OCI-M2 (cell line): ENCODE results near the gene CD79B.

ENCODE experiments used
- DNase-seq: peaks from one replicate; lab custom pipeline; 2025; ENCODE audit not compliant: unreplicated experiment; lab: John Stamatoyannopoulos, UW

CD79B gene

DNA sequence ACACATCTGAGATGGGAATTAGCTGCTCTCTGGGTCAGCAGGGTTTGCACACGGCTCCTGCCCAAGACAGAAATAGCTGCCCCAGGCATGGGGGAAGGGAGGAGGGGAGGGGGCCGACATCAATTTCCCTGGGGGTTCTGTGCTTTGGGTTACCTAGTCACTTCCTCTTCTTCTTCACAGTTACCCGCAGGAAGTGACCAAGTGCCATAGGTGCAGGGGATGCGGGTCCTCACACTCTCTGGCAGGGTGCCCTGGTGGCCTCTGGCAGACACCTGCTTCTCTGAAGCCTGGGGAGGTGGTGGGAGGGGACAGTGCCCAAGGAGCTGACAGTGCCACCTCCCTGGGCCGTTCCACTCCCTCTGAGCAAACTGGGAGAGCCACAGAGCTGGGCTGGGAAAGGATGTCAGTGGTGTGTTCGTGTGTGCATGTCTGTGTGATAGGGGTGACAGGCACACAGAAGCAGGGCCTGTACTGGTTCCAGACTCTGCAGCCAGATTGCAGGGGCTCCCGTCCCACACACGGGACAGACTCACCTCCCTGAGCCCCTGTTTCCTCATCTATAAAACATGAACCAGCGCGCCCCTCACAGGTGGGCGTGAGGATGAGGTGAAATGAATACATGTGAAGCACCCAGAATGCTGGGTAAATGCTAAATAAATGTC is 22.4 kb upstream of the CD79B start:
- no peak for DNase-seq

DNA sequence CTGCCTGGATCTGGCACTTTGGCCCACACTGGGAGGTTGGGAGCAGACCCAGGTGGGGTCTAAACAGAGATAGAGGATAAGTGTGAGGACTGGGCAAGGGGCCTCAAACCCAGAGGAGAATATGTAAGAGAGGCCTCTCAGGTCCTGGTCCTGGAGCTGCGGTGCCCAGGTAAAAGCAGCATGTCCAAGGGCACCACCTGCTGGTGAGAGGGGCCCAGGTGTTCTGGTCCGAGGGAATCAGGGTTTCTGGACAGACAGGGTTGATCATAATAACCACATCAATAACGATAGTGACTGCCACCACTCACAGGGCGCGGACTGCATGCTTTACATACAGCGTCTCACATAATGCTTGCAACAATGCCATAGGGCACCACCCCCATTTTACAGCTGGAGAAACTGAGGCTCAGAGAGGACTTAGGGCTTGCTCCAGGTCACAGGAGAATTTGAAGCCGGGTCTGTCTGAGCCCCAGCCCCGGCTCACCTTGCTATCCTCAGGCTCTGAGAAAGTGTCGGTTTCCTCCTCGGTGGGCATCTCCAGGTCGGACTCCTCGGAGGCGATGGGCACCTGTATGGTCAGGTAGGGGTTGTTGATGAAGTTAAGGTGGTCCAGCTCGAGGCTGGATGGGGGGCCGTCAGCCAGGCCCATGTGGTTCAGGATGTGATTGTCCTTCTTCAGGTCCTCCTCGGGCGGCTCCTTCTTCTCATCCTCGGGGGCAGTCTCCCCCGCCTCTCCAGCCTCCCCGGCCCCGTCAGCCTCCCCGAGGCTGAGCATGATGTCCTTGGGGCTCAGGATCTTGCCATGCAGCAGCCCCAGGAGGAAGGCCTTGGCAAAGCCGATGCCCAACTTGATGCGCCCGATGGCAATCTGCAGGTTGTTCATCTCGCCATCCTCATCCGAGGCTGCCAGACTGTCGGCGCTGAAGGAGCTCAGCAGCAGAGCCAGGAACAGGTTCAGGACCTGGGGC is 19.1 kb upstream of the CD79B start:
- no peak for DNase-seq

DNA sequence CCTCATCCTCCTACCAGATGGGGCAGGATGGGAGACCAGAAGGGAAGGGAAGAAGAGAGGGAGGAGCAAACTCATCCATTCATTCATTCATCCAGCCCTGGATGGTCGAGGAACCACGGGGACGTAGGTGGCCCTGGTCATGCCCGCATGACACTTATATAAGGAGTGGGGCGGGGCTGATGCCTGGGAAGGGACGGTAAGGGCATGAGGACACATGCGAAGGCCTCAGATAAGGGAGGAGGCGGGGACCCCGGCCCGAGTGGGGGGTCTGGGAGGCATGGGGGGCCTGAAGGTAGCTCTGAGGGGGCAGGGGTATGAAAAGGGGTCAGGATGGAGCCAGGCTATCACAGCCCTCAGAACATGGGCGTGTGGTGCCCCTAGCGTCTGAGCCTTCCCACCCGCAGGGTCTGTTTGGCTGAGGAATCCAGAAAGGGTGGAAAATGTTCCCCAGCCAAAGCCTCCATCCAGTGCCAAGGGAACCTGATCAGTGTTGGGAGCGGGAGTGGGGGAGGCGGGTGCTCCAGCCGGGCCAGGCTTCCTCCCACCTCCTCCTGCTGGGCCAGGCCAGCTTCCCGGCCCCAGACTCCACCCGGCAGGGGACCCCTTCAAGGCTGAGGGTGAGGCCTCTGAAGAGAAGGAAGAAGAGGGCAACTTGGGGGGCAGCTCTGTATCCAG is 17.6 kb upstream of the CD79B start:
- no peak for DNase-seq

DNA sequence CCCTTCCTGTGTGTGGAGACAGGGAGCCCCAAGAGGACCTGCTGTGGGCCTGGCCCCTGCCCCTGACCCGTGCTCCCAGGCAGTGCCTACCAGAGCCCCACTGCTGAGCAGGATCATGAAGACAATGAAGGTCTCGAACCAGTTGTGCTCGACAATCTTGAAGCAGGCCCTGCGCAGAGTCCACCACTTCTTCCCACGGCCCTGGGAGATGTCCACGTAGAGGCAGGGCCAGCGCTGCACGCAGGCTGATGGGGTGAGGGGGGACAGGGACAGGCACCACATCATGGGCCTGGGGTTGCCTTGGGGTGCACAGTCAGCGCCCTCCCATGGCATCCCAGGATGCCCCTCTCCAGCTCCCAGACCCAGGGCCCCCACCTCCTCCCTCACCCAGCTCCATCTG is 16.4 kb upstream of the CD79B start:
- no peak for DNase-seq

DNA sequence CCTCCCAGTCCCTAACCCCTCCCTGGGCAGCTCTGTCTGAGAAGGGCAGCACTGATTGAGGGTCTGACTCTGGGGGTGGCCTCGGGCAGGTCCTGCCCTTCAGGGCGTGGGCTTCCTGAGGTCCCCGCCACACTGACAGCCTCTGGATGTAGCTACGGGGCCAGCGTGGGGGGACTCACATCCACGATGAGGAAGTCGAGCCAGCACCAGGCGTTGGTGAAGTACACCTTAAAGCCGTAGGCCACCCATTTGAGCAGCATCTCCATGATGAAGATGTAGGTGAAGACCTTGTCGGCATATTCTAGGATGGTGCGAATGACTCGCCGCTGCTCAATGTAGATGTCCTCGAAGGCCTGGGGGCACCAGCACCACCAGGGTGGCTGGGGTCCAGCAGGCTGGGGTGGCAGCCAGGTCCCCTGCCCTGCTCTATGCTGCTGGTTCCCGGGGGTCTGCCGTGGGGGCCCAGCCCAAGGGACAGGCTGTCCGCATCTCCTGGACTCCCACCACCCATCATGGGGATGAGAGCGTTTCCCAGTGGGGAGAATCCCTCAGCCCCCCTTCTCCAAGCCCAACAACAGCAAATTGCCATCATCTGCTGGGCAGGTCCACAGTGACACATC is 15.7 kb upstream of the CD79B start:
- DNase-seq, result no peak

DNA sequence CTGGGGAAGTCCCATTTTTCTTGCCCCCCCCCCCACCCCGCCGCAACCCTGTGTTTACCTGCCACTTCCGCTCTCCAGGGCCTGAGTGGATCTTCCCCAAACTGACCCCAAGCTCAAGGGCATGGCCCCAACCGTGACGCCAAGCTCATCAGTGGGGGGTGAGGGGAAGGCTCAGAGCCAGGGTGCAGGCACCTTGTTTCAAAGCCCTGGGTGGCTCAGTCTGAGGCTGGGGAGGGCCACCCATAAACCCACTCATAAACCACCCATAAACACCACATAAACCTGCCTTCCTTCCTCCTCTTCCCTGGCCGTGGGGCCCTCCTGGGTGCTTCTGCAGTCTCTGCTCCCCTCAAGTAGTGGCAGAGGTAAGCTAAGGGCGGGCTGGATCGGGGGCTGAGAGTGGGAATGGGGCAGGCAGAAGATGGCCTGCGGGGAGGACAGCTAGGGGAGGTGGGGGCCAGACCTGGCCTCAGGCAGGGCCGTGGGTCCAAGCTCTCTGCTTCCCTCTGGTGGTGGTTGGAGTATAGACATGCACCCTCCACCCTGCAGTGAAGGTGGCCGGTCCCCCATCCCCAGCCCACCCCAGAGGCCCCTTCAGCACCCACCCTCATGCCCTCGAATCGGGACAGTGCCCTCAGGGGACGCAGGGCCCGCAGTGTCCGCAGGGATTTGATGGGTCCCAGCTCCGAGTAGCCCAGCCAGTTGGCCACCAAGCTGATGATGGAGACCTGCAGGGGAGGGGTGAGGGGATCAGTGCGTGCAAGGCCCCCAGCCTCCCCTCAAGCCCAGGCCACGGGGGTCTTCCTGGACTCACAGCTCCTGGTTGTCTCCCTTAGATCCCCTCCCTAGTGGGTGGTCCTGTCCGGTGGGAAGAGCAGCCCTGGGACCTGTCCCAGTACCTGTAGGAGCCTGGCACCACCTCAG is 14.6 kb upstream of the CD79B start:
- DNase-seq, result no peak

DNA sequence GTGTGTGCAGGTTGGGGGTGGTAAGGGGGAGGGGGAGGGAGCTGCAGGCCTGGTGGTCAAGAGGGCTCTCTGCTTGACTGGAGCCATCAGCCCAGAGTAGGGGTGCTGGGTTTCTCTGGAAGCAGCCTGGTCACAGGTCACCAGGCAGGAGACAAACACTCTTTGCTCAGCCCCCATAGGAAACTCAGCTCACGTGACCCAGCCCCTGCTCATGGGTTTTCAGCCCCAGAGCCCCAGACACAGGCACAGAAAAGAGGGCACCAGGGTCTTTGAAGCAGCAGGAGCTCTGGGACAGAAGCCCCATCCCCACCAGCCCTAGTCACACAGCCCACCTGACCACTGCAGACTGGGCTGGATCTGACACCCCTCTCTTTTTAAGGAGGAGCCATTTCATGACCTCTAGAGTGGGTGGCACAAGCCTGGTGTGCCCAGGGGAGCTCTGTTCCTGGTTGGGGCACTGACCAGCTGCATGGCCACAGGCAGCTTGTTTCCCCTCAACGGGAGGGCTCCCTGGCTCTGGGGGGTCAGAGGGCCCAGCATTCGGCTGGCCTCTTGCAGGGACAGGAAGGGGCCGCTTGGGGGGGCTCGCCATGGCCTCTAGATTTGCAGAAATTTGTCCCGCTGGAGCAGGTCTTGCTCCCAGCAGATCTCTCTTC is 13.8 kb upstream of the CD79B start:
- DNase-seq, result no peak

DNA sequence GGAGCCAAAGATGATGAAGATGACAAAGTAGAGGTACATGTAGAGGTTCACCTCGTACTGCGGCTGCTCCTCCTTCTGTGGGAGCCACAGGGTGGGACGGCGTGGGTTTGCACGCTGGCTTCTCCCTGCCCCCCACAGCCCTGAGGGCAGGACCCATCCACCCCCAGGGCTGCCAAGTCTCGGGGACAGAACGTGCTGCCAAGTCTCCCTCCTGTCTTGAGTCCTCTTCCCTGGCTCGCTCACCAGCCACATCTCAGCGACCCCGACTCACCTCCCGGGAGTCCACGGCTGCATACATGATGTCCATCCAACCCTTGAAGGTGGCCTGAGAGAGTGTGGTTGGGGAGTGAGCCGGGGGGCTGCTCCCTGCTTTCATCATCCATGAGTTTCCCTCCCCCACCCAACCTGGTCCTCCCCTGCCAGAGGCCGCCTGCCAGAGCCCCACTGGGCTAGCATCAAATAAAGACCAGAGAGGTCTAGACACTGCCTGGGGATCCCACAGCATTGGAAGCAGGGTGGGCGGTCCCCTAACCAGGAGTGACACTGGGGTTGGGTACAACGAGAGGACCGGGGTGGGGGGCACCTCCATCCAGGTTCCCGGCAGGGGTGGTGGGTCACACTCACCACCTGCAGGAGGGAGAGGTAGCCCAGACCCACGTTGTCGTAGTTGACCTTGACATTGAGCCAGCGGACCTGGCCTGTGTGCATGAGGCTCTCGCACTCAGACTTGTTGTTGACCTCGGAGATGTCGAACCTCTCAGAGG is 12.8 kb upstream of the CD79B start:
- DNase-seq, result no peak

DNA sequence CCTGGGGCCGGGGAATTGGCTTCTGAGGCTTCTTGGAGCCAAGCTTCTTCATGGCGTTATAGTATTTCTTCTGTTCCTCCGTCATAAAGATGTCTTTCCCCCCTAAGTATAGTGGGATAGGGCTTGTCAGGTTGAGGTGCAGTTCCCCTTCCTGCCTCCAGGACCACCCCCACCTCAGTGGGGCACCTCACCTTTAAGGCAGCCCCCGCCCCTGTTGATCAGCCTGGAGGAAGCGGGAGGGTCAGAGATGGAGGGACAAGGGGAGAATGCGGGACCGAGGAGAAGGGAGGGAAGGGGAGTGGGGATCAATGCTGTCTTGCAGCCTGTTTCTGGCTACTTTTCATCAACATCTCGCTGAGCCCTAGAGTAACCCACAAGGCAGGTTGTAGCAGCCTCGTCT is 11.6 kb upstream of the CD79B start:
- no peak for DNase-seq

DNA sequence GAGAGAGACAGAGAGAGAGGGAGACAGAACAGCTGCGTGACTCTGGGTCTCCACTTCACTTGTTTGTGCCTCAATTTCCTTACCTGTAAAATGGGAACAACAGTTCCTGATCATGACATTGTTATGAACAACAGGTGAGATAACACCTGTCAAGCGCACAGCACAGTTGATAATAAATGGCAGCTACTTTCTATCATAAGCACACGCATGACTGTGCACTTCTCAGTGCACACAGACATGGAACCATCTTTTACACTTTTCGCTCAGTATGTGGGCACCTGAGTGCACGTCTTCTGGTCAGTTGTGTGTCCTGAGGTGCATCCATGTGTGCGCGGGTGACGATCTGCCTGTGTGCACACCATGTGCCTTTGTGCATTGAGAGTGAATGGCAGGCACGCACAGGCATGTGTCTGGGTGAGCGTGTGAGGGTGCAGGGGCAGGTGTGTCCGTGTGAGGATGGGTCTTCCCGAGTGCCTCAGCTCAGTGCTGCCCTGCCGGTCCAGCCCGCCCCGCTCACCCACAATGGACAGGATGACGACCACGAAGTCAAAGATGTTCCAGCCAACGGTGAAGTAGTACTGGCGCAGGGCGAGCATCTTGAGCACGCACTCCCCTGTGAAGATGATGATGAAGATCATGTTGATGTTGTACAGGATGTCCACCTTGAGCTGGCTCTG is 10.3 kb upstream of the CD79B start:
- DNase-seq, result no peak

DNA sequence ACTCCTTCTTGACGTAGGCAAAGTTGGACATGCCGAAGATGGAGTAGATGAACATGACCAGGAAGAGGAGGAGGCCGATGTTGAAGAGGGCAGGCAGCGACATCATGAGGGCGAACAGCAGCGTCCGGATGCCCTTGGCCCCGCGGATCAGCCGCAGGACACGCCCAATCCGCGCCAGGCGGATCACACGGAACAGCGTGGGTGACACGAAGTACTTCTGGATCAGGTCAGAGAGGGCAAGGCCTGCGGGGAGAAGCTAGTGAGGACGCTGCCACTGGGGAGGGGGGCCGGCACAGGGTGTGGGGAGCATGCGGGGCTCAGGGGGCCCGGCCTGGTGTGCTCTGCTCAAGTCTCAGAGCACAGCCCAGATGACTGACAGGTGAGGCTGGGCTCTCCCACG is 9.6 kb upstream of the CD79B start:
- DNase-seq, result no peak

DNA sequence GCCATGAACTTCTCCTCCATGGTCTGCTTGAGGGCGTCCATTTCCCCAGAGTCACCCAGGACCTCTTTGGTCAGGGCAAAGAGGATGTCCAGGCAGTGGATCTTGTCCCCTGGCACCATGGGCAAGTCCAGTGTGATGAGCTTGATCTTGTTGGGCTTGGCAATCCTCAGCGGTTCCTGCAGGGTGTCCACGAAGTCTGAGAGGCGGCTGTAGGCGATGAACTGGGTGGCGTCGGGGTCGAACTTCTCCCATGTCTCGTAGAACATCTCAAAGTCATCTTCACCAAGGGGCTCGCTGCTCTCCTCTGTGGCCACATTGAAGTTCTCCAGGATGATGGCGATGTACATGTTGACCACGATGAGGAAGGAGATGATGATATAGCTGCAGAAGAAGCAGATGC is 9.0 kb upstream of the CD79B start:
- DNase-seq, result no peak

DNA sequence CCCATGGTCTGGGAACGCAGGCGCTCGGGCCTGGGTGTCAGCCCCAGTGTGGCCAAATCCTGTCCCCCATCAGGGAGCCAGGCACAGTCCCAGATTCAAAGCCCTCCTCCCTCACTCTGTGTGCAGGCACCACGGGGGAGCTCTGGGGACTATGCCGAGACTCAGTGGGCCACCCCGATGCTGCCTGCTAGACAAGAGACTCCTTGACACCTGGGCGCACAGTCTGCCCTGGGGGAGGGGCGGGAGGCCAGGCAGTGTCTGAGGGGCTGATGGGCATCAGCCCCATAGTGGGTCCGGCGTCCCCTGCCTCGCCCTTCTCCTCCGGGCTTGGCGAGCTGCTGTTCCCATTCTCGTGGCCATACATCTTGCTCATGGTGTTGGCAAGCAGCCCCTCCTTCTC is 8.5 kb upstream of the CD79B start:
- no peak for DNase-seq

DNA sequence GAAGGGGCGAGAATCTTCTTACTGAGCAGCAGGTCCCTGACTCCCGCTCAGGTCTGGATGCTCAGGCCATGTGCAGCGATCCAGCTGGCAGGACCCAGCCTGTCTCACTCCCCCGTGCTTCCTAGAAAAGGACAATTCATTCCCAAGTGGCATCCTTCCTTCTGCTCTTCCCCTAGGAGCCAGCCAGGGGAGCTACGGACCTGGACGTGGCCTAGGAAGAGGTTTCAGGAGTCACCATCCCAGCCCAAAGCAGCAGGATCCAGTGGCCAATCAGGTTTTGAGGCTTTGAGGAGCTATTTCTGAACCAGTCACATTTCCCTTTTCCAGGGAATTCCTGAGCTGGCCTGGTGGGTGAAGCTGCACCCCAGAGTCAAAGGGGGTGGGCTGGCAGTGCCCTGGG is 7.8 kb upstream of the CD79B start:
- DNase-seq, result no peak

DNA sequence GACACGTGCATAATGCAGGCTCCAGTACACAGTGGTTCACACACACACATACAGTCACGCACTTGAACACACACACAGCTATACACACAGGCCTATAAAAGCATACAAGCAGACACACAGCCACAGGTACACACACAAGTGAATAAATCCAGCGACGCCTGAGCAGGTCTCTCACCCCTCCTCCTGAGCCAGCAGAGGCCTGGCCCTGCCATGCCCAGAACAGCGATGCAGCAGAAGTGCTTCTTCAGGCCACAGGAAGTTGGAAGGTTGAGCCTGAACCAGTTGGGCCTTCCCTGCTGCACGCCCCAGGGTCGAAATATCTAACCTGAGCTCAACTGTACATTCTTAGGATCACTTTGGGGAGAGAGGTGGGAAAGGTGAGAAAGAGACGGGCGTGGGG is 7.3 kb upstream of the CD79B start:
- no peak for DNase-seq

DNA sequence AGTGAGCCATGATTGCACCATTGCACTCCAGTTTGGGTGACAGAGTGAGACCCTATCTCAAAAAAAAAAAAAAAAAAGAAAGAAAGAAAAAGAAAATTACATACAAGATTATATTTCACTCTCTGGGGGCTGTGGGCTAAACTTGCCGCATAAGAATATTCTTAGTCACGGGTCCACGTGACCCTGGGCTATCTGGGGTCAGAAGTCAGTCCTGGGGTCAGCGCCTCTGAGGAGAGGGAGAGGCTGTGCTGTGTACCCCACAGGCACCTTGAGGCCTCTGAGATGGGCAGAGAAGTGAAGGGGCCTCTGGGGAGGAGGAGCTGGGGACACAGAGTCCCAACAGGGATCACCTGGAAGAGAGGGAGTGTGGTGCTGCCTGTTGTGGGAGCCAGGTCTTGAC is 5.8 kb upstream of the CD79B start:
- no peak for DNase-seq

DNA sequence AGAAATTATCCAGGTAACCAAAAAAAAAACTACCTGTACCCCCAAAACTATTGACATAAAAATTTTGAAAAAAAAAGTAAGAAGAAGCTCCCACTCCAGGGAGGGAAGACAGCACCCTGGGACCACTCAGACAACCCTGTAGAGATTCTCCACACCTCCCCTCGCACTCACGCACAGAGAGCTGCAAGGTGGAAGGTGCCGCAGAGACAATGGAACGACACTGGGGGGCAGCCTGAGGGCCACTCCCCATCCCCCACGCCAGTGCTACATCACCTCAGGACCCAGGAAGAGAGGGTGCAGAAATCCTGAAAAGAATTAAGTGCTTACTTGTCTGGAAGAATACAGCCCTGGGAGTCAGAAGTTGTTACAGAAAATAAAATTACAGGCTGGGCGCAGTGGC is 5.2 kb upstream of the CD79B start:
- no peak for DNase-seq

DNA sequence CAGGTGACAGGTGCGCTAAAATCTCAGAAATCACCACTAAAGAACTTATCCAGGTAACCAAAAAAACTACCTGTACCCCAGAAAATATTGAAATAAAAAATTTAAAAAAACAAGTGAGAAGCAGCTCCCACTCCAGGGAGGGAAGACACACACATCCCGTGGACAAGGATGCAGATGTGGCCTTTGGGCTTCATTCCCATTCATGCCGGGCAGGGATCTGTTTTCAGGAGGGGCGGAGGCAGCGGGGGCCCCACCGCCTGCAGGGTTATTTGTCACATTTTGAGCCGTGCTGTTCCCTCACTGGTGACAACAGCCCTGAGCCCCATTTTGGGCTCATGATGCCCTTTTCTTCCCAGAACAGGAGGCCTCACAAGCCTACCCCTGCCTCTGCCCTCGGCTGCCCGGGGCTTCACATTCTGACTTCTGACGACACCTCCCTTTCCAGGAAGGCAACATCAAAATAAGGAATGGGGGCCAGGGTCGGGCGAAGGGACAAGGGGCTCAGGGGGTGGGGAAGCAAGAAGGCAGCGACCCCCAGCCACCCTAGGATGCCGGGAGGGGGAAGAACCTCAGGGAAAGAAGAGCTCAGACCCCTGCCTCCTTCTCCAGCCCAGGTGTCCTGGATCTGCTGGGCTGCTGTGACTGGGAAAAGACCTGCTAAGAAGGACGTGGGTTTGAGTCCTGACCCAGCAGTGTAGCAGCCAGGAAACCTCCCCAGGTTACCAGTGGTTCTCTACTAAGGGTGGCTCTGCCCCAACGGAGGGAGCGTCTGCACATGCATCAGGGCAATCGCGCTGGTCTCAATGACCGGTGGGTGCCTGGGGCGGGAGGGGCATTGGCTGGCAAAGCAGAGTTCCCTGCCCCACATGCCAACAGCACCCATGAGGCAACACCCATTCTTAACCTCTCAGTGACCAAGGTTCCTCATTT is 2.3 kb upstream of the CD79B start:
- no peak for DNase-seq
